GM10266 (cell line): ENCODE data around the gene UBIAD1.

Experiments used
- DNase-seq: peaks from one replicate; pipeline ENCODE4 v3.0.0; 2012; ENCODE audit errors: extremely low spot score
- CTCF ChIP-seq: IDR thresholded peaks from 2 replicates; pipeline ENCODE4 v1.5.1; 2012; ENCODE audit warnings: mild to moderate bottlenecking, low read depth; ENCODE audit not compliant: control insufficient read depth, insufficient read depth; ENCODE audit errors: missing control alignments

UBIAD1 gene

GRCh38 chr1:11321656-11322491 is 48.9 kb downstream of the UBIAD1 start:
- TF ChIP-seq CTCF: no peak
- DNase-seq: no peak

DNA sequence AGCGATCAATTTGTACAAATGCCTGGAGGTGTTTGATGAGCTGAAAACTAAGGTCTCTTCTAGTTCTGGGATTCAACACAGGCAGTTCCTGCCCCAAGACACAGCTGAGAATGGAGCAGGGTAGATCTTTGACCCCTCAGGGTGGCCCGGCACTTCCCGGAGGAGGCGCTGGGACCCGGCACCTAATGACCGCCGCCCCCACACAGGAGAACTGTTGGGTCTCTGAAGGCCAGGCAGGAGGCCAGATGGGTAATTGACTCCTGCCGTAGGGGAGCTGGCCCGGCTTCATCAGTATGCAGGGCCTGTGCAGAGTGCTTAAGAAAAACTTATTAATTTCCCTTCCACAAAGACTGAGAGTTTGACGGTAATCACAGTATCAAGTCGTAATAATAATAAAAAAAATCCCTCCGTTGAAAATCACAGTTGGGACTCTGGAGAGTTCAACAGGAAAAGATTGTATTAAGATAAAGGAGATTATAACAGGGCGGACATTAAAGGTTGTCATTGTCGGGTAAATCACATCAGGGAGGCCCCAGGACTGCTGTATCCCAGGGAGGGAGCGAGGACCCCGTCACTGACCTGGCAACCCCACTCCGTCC is 51.7 kb downstream of the UBIAD1 start:
- no peak for TF ChIP-seq CTCF
- no peak for DNase-seq

DNA sequence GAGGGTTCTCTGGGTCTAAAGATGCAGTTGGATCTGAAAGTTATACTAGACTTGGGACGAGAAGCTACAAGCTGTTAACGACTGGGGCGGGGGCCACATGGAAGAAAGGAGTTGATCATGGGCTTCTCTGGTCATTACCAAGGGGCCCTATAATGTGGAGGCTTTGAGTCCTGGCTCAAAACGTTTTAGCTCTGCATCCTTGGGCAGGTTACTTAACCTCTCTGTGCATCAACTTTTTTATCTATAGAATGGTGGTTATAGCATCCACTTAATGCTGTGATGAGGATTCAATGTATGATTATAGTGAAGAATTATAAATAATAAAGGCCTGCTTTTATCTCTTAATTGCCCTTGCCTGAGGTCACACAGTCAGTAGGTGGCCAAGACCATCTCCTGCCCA is 53.1 kb downstream of the UBIAD1 start:
- no peak for TF ChIP-seq CTCF
- DNase-seq: no peak

GRCh38 chr1:11328444-11328843 is 55.4 kb downstream of the UBIAD1 start:
- TF ChIP-seq CTCF: no peak
- DNase-seq: no peak

GRCh38 chr1:11330411-11330810 is 57.4 kb downstream of the UBIAD1 start:
- no peak for TF ChIP-seq CTCF
- DNase-seq: no peak

GRCh38 chr1:11331036-11331944 is 58.3 kb downstream of the UBIAD1 start:
- TF ChIP-seq CTCF: no peak
- no peak for DNase-seq
